NK-92 (cell line): Measurements from ENCODE around the gene ANKRD22.

ENCODE experiments used
- DNase-seq: peaks from one replicate; lab custom pipeline; 2025; ENCODE audit not compliant: unreplicated experiment; lab: John Stamatoyannopoulos, UW

ANKRD22 gene

DNA sequence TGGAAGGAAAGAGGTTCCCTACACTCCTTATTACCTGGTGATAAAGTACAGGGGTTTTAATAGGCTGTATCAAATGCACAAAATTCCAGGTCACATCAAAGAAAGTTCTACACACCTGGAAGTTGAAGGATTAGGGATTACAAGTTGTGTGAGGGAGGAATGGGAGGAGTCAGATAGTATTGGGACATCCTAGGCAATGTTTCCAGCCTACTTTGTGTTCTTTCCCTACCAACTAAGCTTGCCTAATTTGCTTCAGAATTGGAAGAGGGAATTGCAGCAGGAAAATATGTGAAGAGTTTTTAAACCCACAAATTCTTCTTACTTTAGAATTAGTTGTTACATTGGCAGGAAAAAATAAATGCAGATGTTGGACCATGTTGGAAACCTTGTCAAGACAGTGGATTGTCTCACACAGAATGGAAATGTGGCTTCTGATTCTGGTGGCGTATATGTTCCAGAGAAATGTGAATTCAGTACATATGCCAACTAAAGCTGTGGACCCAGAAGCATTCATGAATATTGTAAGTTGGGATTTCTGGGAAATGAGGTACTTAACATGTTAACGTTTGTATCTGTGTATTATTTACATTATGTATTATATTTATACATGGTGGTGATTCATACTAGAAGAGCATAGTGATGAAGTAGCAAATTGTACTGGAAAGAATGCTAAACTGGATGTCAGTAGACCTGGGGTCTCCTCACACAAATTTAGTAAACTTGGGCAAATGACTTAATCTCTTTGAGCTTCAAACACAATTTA lies 48.9 kb downstream of the ANKRD22 start, which contains the start of gene LIPM:
LIPM (plus strand) TSS at position 208 of the 763 bp plus-strand sequence; CDS start at position 375, 167 bp downstream.
- DNase-seq = no peak

DNA sequence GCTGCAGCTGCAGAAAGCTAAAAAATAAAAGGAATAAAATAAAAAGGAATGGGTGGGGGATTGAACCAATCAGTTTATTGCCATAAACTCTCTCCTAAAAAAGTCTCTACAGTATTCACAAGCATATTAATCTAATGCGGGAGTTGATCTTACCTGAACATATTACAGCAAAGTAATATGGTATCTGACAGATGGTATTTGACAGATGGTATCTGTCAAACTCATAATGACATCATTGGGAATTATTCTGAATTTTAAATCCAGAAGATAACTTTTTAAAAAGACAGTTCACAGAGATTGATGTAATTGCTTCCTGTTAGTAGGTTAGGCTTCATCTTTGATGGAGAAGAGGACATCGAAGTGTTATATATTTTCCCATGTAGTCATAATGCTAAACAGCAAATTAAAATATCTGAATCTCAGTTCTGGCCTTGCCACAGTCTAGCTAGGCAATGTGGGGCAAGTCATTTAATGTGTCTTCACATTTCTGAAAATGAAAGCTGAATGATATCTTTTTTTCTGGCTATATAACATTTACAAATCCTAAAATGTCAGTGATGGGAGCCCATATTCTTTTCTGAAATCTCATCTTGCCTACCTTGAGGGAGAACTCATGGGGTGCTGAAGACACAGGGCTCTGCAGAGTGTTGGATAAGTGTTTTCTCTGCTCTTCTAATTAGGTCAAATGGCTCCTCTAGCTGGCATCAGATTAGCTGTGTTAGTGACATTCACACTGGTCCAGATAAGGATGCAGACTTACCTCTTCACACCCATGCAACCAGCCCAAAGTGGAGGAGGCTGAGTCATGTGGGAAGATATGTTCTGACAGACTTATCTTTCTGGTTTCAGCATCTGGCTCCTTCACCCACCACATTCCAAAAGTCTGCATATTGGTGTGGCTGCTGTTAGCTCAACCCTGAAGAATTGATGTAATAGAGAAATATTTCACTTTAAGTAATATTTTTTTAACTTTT lies 51.2 kb downstream of the ANKRD22 start:
- DNase-seq = no peak

DNA sequence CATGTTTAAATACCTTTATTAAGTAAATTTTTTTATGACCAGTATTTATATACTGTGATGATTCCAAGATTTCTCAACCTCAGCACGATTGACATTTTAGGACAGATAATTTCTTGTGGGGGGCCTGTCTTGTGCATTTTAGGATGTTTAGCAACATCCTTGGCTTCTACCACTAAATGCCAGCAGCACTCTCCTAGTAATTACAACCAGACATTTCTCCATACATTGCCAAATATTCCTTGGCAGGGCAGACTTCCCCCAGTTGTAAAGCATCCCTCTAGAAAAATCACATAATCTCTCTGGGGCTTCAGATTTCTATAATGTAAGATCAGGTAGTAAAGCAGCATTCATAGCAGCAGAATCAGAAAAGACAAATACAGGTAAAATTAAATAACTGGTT lies 56.9 kb downstream of the ANKRD22 start:
- no peak for DNase-seq

DNA sequence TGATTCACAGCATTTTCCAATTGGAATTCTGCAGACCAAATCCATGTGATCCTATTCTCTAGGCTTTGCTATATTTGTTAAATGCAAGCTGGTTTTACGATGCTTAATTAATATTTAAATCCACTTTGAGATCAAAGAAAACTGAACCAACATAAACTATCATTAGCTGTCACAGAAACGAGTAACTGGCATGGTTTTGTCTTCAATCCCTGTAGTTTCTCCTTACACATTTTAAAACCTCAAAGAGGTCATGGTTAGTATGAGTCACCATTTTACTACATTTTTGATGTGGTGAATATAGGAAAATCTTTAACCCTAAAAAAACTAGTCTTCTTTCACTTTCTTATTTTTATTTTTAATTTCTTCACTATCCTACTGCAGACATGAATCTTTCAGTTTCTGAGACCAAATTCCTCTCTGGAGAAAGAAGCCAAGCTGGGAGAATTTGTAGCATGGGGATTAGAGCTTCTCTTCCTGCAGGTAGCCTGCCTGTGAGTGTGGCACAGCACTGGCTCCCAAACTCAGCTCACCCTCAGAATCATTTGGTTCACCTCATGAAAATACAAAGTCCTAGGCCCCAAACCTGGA lies 57.8 kb downstream of the ANKRD22 start:
- DNase-seq = no peak

DNA sequence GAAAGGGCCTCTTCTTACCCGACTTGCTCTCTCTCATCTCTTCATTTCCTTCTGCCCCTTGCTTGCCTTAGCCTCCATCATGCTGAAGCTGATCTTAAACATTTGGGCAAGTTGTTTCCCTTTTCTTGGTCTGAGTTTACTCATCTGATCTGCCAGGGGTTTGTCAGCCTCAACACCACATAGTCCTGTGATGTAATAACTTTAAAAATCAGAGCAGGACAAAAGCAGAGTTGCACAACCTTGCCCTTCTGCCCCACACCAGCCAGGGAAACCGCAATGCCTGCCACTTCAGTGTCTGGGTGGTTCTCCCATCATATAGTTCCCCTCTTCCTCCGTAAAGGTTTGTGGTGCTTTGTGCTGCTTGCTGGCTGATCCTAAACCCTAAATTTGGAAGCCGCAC lies 59.0 kb downstream of the ANKRD22 start:
- no peak for DNase-seq

DNA sequence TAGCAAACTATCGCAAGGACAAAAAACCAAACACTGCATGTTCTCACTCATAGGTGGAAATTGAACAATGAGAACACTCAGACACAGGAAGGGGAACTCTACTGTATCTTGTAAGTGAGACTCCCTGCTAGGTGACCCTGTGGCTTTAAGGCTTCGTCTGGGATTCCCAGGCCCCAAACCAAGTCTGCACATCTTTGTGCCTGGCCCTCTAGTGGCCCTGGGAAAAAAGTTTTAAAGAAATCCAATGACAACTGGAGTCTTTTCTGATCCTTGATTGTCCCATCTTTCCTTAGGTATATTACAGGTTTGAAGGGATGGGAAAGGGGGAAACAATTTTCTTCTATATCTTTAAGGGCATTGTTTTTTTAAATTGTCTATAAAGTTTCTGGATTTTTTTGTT lies 59.7 kb downstream of the ANKRD22 start:
- no peak for DNase-seq

DNA sequence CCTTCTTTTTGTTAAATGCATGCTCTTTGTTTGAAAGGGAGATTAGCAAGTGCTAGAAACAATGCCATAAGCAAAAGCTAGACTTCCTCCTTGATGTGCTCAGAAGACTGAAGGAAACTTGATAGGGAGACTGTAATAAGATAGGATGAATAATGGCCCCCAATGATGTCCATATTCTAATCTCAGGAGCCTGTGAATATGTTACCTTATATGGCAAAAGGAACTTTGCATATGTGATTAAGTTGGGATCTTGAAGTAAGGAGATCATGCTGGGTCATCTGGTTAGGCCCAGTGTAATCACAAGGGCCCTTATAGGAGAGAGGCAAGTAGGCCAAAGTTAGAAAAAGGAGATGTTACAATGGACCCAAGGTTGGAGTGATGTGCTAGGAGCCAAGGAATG lies 62.7 kb downstream of the ANKRD22 start:
- no peak for DNase-seq

DNA sequence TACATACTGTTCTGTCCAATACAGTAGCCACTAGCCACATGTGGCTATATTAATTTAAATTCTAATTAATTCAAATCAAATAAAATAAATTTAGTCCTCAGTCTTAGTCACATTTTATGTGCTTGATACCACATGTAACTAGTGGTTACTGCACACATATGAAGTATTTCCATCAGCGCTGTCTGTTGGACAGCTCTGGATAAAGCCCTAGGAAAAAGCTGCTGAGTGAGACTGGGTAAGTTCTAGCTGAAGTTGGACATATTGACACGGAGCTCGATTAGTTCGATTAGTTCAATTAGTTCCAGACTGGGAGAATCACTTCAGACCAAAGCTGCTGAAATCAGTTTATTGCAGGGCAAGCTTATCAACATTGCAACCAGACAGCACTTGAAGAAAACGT lies 64.2 kb downstream of the ANKRD22 start:
- no peak for DNase-seq

DNA sequence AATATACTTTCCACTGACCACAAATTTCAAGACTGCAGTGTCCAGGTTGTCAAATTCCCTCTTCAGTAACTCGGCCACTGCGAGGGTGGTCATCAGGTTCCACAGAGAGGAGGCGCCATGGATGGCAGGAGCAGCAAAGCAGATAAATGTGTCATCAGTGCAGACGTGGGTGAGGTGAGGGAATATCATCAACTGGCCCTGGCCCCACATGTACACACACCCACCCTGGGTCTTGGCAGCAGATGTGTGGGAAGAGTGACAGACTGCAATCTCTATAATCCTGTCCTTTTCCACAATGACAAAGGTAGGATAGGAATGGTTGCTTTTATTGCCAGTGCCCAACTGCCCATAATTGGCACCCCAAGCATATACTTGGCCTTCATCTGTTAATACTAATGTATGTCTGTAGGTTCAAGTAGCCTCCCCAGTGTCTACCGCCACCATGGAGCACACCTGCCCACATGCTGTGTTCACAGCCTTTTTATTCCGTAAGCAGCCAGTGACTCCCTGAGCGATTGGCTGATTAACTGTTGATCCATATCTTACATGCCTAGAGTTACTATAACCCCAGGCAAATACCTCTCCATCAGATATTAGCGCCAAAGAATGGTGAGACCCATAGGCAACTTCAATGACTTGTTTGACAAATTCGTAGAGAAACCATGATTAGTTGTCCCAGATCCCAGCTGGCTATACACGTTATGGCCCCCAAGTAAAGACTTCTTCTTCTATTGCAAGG lies 65.4 kb downstream of the ANKRD22 start:
- no peak for DNase-seq

DNA sequence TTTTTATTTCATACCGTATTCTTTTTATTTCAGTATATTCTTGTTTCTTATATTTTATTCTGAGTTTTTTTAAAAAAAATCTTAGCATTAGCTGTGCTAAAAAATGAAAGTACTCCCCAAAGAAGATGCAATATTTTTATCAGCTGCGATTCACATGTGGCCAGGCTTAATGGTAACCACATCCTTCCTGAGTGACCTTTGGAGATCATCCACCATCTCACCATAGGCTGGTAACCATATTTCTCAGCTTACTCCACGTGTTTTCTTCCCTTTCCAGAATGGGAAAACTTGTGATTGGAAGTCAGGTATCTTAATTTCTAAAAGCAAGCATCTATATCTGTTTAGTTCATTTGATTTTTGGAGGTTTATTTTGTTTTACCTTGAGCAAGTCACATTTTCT lies 67.9 kb downstream of the ANKRD22 start:
- DNase-seq = no peak

DNA sequence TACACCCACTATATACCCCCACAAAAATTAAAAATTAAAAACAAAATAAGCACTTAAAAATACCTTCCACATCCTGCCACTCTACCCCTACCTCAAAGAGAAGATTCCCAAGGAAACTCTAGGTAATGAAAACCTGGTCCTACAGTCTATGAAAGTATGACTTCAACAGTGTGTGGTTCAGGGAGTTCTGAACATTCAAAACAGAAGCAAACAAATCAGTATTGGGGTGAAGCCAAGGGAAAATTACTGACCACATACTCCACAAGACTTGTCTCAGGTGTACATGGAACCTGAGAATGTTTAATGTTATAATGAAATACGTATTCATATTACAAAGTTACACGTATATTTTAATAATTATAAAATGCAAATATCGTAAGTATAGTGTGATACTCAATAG lies 69.4 kb downstream of the ANKRD22 start:
- DNase-seq = no peak

DNA sequence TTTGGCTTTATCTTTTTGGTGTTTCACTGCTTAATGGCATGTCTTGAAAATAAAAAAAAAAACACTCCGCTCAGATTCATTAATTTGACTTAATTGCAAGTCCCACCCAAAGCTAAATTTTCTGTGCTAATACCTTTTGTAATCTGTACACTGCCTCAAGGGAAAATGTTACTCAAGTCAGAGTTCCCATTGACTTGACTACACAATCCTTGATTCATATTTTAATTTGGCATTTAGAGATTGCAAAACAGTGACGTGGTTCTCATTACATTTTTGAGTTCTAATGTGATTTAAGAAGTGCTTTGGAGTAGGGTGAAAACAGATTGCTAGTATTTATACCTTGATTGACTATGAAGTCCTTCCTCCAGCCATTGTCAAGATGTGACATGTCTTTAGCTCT lies 70.4 kb downstream of the ANKRD22 start:
- no peak for DNase-seq
